ENCODE measurements around the gene SORCS2. TPM values are rescaled to one million over a fixed set of nuclear protein-coding genes. Genes with fewer than 3 reads are reported as not detected.

The SORCS2 gene
- total RNA-seq, 1 experiment from 2014 or later: 0.15 TPM

DNA sequence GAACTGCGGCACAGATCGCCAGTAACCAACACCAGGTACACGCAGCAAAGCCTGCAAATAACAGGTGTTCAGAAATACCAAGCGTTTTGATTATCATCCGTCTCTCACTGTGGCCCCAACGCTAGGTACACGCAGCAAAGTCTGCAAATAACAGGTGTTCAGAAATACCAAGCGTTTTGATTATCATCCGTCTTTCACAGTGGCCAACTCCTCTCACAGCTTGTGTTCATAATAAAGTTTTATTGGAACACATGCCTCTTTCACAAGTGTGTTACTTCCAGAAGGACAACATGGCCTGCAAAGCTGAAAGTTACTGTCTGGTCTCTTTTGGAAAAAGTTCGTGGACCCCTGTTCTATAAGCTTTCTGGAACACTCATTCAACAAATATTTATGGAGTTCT lies 594.2 kb downstream of the SORCS2 start:
- POLR2A ChIA-PET: no interaction called here
- in situ Hi-C loops (cut with HindIII; ENCODE audit: low pct_unique_long_range_greater_than_20kb, low sequenced_read_pairs): no loop called here
- TF ChIP-seq CTCF (IDR thresholded peaks at IDR 0.05) (no peak), REST (IDR thresholded peaks at IDR 0.05; ENCODE audit: insufficient read depth in 1 of 2, low read depth in 2 of 2, low read length in 1 of 2) (no peak), SIN3A (IDR thresholded peaks at IDR 0.05; ENCODE audit: borderline replicate concordance, insufficient read depth, low read depth, low read length) (no peak), POLR2AphosphoS5 (IDR thresholded peaks at IDR 0.05; ENCODE audit: low read depth, low read length) (no peak), TCF7L2 (IDR thresholded peaks at IDR 0.05; ENCODE audit: low read depth, low read length) (no peak)
- BruUV-seq (replicated peaks): no TSS peak
- CTCF ChIA-PET: no interaction called here
- H3K27me3 ChIP-seq (ENCODE audit: control insufficient read depth, insufficient read depth, low read length): no peaks in the 10 kb centered on the region
- DNase-seq (ENCODE audit: low read depth, low spot score): no peak
- no peak overlapping the region for H3K4me3 ChIP-seq (ENCODE audit: low read depth in 2 of 2, low read length in 2 of 2)
- peaks cover 6% of the 10 kb centered on the region for H3K4me1 ChIP-seq (ENCODE audit: control insufficient read depth, insufficient read depth, low read length)
- H3K9me3 ChIP-seq (ENCODE audit: control insufficient read depth, insufficient read depth, low read depth, low read length): no peaks in the 10 kb centered on the region
- H3K27ac ChIP-seq (ENCODE audit: low read length): no peak overlapping the region
- intact Hi-C loops (cut with micrococcal nuclease; ENCODE audit: unreplicated experiment): no loop called here
- no peak for ATAC-seq
- peaks cover 24% of the 10 kb centered on the region for H3K36me3 ChIP-seq (ENCODE audit: control insufficient read depth, insufficient read depth, low read length)

DNA sequence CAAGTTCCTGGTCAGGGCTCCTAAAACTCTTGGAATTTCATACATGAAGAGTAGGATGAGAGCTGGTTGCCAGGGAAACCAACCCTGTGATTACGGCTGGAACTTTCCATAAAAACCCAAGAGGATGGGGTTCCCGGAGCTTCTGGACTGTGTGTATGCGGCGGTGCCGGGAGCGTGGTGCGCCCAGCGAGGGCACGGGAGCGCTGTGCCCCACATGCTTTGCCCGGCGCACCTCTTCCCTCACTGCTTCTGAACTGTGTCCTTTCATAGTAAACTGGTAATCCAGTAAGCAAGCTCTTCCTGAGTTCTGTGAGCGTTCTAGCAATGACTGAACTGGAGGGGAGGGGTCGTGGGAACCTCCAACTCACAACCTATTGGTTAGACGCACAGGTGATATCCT lies 594.7 kb downstream of the SORCS2 start:
- no peaks in the 10 kb centered on the region for H3K27me3 ChIP-seq (ENCODE audit: control insufficient read depth, insufficient read depth, low read length)
- BruUV-seq (replicated peaks): no TSS peak
- H3K4me1 ChIP-seq (ENCODE audit: control insufficient read depth, insufficient read depth, low read length): peaks cover 9% of the 10 kb centered on the region
- no peak for ATAC-seq
- H3K9me3 ChIP-seq (ENCODE audit: control insufficient read depth, insufficient read depth, low read depth, low read length): no peaks in the 10 kb centered on the region
- in situ Hi-C loops (cut with HindIII; ENCODE audit: low pct_unique_long_range_greater_than_20kb, low sequenced_read_pairs) (no loop called here), intact Hi-C loops (cut with micrococcal nuclease; ENCODE audit: unreplicated experiment) (no loop called here)
- TF ChIP-seq REST (IDR thresholded peaks at IDR 0.05; ENCODE audit: insufficient read depth in 1 of 2, low read depth in 2 of 2, low read length in 1 of 2) (no peak), CTCF (IDR thresholded peaks at IDR 0.05) (no peak), SIN3A (IDR thresholded peaks at IDR 0.05; ENCODE audit: borderline replicate concordance, insufficient read depth, low read depth, low read length) (no peak), POLR2AphosphoS5 (IDR thresholded peaks at IDR 0.05; ENCODE audit: low read depth, low read length) (no peak), TCF7L2 (IDR thresholded peaks at IDR 0.05; ENCODE audit: low read depth, low read length) (no peak)
- no peak overlapping the region for H3K27ac ChIP-seq (ENCODE audit: low read length)
- peaks cover 24% of the 10 kb centered on the region for H3K36me3 ChIP-seq (ENCODE audit: control insufficient read depth, insufficient read depth, low read length)
- H3K4me3 ChIP-seq (ENCODE audit: low read depth in 2 of 2, low read length in 2 of 2): no peak overlapping the region
- no peak for DNase-seq (ENCODE audit: low read depth, low spot score)
- CTCF ChIA-PET: no interaction called here
- POLR2A ChIA-PET: no interaction called here

All from Panc1 (cell line).